Measurements from ENCODE around the gene KLRK1.
"Not testable (repeated sequence)": the region's sequence is repeated elsewhere in the genome, so short reads cannot be mapped to it uniquely, and the experiment has no call there.

Gene KLRK1

GRCh38 chr12:10361622-10362021 lies 28.2 kb downstream of the KLRK1 start:
- no peak for DNase-seq

DNA sequence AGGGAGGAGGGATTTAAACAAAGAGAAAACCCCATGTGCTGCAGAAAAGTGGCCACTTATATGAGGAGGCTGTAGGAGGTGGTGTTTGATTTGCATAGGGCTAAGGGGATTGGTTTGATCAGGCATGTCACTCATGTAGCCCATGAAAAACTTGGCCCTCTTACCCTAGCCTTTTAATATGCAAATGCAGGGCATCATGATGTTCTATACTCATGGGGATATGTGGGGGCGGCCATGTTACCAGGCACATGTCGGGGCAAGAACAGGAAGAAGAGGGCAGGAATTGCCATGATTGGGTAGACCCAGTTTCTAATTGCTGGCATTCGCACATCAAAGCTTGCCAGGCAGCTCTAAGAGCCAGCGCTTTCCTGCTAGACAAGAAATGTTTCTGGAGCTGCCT lies 28.8 kb downstream of the KLRK1 start:
- no peak for DNase-seq

DNA sequence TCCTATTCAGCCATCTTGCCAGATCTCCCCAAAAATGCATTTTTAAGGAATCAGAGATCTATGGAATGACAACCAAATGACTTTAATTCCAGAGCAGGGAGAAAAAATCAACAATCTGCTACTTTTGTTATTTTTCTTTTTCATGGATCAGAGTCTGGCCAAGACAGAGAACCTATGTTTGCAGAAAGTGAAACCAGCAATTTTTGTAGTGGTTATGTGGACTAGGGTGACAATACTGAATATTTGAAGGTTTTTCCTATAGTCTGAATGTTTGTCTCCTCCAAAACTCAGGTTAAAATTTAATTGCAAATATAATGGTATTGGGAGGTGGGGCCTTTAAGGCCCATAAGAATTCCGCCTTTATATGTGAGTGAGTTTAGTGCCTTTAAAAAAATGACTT lies 30.9 kb downstream of the KLRK1 start:
- no peak for DNase-seq

DNA sequence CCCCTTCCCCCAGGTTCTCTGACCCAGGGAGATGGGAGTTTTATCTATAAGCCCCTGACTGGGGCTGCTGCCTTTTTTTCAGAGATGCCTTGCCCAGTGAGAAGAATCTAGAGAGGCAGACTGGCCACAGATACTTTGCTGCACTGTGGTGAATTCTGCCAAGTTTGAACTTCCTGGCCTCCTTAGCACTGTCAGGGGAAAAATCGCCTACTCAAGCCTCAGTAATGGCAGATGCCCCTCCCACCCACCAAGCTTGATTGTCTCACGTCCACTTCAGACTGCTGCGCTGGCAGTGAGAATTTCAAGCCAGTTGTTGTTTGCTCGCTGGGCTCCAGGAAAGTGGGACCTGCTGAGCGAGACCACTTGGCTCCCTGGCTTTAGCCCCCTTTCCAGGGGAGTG lies 31.7 kb downstream of the KLRK1 start:
- DNase-seq, result no peak

DNA sequence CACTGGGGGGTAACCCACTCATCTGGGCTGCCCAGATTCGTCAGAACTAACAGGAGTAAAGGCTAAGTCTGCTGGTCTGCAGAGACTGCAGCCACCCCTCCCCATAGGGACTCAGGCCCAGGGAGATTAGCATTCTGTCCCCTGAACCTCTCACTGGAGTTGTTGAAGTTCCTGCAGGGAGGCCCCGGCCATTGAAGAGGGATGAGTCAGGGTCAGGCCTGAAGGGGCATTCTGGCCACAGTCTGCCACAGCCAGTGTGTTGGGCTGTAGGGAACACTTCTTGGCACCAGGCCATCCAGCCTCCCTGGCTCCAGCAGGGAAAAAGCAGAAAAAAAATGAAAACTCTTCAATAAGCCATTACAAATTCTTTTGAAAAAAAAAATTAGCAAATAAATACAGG lies 35.3 kb downstream of the KLRK1 start:
- DNase-seq, result no peak

- DNase-seq, result no peak
Measured at GRCh38 chr12:10354071-10354470, 35.8 kb downstream of the KLRK1 start.

DNA sequence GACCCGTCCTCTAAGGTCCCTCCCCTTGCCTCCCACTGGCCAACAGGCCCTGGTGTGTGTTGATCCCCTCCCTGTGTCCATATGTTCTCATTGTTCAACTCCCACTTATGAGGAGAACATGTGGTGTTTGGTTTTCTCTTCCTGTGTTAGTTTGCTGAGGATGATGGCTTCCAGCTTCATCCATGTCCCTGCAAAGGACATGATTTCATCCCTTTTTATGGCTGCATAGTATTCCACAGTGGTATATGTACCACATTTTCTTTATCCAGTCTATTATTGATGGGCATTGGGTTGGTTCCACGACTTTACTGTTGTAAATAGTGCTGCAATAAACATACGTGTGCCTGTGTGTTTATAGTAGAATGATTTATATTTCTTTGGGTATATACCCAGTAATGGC lies 38.4 kb downstream of the KLRK1 start:
- DNase-seq, result not testable (repeated sequence)

DNA sequence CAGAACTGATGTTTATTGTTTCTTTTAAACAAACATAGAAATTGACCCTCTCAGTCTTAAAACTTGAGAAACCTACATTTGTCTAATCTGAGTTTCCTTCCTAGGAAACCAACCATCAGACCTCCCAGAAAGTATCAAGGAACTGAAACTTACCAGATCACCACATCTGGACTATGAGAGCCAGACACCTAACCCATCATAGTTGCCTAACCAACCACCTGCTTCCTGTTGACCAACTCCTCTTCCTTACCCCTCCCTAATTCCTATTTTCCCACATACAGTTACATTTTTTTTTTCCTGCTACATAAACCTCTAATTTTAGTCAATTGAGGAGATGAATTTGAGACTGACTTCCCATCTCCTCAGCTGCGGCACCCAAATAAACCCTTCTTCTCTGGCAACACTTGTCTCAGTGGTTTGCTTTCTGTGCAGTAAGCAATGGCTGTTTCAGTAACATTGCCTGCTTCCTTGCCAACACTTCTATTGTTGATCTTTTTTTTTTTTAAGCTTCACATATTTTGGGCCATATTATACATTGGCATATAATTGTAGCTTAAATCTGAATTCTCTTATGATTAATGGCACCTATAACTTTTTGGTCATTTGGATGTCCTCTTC lies 47.8 kb downstream of the KLRK1 start:
- DNase-seq, result no peak

DNA sequence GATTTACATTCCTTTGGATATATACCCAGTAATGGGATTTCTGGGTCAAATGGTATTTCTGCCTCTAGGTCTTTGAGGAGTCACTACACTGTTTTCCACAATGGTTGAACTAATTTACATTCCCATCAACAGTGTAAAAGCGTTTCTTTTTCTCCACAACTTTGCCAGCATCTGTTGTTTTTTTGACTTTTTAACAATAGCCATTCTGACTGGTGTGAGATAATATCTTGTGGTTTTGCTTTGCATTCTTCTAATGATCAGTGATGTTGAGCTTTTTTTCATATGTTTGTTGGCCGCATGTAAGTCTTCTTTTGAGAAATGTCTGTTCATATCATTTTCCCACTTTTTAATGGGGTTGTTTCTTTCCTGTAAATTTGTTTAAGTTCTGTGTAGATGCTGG lies 48.9 kb downstream of the KLRK1 start:
- not testable (repeated sequence) for DNase-seq

DNA sequence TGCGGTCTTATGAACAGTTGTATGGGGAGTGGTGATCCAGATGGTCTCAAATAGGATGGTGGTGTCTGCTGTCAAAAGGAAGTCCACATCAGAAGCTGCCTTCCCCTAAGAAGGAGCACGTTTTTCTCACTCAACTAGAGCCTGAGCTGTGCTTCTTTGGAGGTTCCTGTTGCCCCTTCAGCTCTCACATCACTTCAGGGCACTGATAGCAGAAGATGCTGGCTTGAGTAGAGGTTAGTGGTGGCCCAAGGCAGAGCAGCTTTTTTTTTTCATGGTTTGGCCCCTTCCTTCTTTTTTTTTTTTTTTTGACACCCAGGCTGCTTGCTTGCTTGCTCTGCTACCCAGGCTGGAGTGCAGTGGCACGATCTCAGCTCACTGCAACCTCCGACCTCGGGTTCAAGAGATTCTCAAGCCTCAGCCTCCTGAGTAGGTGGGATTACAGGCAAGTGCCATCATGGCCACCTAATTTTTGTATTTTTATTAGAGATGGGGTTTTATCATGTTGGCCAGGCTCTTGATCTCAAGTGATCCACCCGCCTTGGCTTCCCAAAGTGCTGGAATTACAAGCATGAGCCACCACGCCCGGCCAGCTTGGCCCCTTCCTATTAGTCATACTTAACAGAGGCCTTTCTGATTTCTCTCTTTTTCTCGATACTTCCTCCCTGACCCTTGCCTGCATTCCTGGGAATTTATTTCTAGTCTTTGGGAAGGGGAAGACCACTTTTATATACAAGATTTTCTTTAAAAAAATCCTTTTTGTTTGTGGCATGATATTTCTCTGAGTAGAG lies 50.6 kb downstream of the KLRK1 start:
- DNase-seq, result no peak

GRCh38 chr12:10338470-10338869 lies 51.4 kb downstream of the KLRK1 start:
- not testable (repeated sequence) for DNase-seq

DNA sequence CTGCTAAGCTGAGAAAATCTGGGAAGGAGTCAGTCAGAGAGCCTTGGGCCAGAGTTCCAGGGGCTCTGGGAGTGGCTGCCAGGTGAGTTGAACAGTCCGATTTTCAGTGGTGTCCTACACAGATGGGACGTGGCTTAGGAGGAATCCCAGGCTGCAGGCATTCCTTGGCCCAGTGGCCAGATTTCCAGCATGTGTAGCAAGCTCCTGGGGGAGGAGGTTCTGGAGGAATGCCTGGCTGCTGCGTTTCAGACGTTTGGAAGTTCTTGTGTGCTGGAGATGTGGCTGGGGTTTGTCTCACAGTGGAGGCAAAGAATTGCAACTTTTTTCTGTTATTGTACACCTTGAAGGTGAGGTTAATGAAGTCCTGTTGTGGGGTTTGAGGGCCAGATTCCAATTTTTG lies 53.6 kb downstream of the KLRK1 start:
- not testable (repeated sequence) for DNase-seq

DNA sequence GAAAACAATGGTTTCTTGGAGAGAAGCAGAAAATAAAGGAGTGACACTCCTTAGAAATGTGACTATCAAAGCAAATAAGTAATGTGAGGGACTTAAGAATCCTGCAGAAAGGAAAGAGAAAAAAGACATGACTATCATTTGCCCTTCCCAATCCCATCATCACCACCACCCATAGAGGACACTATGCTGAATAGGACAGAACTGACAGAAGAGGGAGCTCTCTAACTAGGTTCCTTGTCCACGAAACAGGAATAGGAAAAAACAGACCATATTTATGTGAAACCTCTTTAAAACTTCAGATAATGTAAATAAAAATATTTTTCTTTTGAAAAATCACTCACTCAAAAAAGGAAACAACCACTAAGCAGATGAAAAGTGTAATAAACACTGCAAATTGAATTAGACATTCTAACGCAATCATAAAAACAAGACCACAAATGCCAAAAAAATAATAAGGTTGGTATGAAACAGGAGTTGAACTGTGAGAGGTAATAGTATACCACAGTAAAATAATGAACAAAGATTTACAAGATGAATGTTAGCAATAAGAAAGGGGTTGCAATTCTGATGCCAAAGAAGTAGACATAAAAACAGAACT lies 58.1 kb downstream of the KLRK1 start:
- DNase-seq, result peak; percentile 60

GRCh38 chr12:10328691-10329090 lies 61.1 kb downstream of the KLRK1 start:
- DNase-seq, result not testable (repeated sequence)

Measured in CD4-positive, alpha-beta T cell treated with Interleukin-10 for 1 hour (primary cell).